AG09309 (cell line): ENCODE measurements around the gene ADAMTS17.

Experiments
- DNase-seq: peaks from one replicate; pipeline ENCODE4 v3.0.0-alpha.2; 2010; ENCODE audit warnings: low read depth
- H3K4me3 ChIP-seq: 2 replicates; pipeline ENCODE4 v1.5.1; 2011; ENCODE audit warnings: mild to moderate bottlenecking, low read depth, low read length, moderate library complexity; ENCODE audit not compliant: control insufficient read depth
- TF ChIP-seq, protein P1 (sequence below): IDR thresholded peaks from 2 replicates; pipeline ENCODE4 v1.5.1; 2011; ENCODE audit warnings: mild to moderate bottlenecking, low read depth, low read length, inconsistent platforms; ENCODE audit not compliant: insufficient read depth, control insufficient read depth; ENCODE audit errors: missing control alignments

ADAMTS17 gene

DNA sequence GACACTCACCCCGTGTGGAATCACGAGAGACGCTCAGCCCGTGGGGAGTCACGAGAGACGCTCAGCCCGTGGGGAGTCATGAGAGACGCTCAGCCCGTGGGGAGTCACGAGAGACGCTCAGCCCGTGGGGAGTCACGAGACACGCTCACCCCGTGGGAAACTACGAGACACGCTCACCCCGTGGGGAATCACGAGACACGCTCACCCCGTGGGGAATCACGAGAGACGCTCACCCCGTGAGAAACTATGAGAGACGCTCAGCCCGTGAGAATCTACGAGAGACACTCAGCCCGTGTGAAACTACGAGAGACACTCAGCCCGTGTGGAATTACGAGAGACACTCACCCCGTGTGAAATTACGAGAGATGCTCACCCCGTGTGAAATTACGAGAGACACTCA lies 49.8 kb downstream of the ADAMTS17 start:
- DNase-seq = no peak
- TF ChIP-seq, protein P1, sequence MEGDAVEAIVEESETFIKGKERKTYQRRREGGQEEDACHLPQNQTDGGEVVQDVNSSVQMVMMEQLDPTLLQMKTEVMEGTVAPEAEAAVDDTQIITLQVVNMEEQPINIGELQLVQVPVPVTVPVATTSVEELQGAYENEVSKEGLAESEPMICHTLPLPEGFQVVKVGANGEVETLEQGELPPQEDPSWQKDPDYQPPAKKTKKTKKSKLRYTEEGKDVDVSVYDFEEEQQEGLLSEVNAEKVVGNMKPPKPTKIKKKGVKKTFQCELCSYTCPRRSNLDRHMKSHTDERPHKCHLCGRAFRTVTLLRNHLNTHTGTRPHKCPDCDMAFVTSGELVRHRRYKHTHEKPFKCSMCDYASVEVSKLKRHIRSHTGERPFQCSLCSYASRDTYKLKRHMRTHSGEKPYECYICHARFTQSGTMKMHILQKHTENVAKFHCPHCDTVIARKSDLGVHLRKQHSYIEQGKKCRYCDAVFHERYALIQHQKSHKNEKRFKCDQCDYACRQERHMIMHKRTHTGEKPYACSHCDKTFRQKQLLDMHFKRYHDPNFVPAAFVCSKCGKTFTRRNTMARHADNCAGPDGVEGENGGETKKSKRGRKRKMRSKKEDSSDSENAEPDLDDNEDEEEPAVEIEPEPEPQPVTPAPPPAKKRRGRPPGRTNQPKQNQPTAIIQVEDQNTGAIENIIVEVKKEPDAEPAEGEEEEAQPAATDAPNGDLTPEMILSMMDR = no peak
- H3K4me3 ChIP-seq = no peak overlapping the region

DNA sequence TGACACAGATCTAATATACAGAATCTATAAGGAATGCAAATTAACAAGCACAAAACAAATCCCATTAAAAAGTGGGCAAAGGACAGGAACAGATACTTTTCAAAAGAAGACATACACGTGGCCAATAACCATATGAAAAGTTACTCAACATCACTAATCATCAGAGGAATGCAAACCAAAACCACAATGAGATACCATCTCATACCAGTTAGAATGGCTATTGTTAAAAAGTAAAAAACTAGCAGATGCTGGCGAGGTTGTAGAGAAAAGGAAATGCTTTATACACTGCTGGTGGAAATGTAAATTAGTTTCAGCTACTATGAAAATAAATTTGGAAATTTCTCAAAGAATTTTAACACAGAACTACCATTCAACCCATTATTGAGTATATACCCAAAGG lies 50.7 kb downstream of the ADAMTS17 start:
- no peak overlapping the region for H3K4me3 ChIP-seq
- DNase-seq = no peak
- TF ChIP-seq, protein P1 = no peak

GRCh38 chr15:100285641-100286295 lies 56.0 kb downstream of the ADAMTS17 start:
- DNase-seq = no peak
- TF ChIP-seq, protein P1 = no peak
- H3K4me3 ChIP-seq = no peak overlapping the region

GRCh38 chr15:100284701-100285100 lies 57.1 kb downstream of the ADAMTS17 start:
- H3K4me3 ChIP-seq = no peak overlapping the region
- no peak for DNase-seq
- TF ChIP-seq, protein P1 = no peak

- TF ChIP-seq, protein P1 = no peak
- no peak for DNase-seq
- no peak overlapping the region for H3K4me3 ChIP-seq
Measured at GRCh38 chr15:100284191-100284590, 57.6 kb downstream of the ADAMTS17 start.

DNA sequence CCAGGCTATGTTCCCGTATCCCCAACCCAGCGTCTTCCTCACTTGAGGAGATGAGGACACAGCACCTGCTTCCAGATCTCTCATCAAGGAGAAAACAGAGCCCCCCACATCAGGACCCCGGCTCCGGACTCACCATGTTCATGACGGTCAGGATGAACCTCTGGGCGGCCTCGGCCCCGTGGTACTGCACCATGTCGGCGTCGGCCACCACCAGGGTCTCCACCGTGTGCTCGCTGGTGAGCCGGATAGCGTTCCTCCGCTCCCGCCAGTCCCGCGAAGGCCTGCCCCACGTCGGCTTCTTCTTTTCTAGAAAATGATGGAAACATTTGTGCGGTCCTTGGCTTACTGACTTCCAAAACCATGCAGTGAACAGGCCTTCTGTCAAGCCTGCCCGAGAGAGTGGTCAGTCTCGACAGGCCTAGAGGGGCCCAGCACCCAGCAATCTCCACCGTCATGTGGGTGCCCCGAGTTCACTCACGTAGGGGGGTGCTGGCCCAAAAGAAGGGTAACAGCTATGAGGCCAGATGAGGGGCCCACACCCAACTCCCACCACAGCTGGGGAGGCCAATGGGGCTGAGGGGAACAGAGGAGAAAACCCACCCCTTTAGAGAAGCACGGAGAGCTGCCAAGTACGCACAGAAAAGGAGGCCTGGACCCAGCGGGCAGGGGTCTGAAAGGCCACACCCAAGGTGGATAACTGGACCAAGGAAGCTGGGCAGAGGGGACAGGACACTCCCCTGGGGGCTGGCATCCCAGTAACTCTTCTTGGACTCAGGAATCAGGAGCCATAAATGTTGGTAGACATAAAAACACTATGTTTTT lies 60.5 kb downstream of the ADAMTS17 start:
- no peak overlapping the region for H3K4me3 ChIP-seq
- TF ChIP-seq, protein P1 = no peak
- DNase-seq = no peak

DNA sequence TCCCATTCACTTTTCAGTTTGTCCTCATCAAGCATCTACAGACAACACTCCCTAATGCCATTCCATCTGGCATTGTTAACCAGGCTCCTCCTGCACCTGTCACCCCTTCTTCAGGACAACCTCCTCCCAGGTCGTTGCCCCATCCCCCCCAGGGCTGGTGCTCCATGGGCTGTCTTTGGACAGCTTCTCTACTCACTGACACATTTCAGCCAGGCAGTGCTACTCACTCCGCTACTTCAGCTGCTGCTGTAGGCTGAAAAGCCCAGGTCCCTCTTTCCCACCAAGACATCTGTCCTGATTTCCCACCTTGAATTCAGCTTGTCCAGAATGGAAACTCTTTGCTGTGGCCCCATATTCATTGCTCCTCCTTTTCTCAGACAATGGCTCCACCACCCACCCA lies 61.9 kb downstream of the ADAMTS17 start:
- TF ChIP-seq, protein P1 = no peak
- no peak overlapping the region for H3K4me3 ChIP-seq
- no peak for DNase-seq
